HG03139 (cell line): ENCODE measurements around the gene ISLR.

ENCODE experiments used
- ATAC-seq: cut with Tn5 transposase; IDR thresholded peaks from one replicate; pipeline ENCODE4 v1.9.1; 2021; ENCODE audit not compliant: unreplicated experiment

ISLR gene

GRCh38 chr15:74170875-74171578 is 2.5 kb upstream of the ISLR start:
- ATAC-seq, result no peak

- no peak for ATAC-seq
Observed at GRCh38 chr15:74171965-74172541, 1.5 kb upstream of the ISLR start.

GRCh38 chr15:74172701-74173379 is 670 bp upstream of the ISLR start:
- ATAC-seq, result no peak

- no peak for ATAC-seq
Observed at GRCh38 chr15:74174219-74174957, 878 bp downstream of the ISLR start.

- no peak for ATAC-seq
Observed at GRCh38 chr15:74174958-74175253, 1.4 kb downstream of the ISLR start.

GRCh38 chr15:74175271-74176191 is 2.0 kb downstream of the ISLR start:
- no peak for ATAC-seq

GRCh38 chr15:74176262-74177214 is 3.0 kb downstream of the ISLR start:
- ATAC-seq, result no peak

- no peak for ATAC-seq
Observed at GRCh38 chr15:74178326-74179100, 5.0 kb downstream of the ISLR start.

GRCh38 chr15:74179101-74179841 is 5.8 kb downstream of the ISLR start:
- no peak for ATAC-seq

- ATAC-seq, result no peak
Observed at GRCh38 chr15:74179983-74180880, 6.7 kb downstream of the ISLR start.

- ATAC-seq, result no peak
Observed at GRCh38 chr15:74180881-74181602, 7.5 kb downstream of the ISLR start.

GRCh38 chr15:74182131-74182530 is 8.6 kb downstream of the ISLR start:
- ATAC-seq, result no peak

GRCh38 chr15:74184582-74185091 is 11.1 kb downstream of the ISLR start:
- ATAC-seq, result no peak

GRCh38 chr15:74185710-74186348 is 12.3 kb downstream of the ISLR start:
- no peak for ATAC-seq

- no peak for ATAC-seq
Observed at GRCh38 chr15:74188216-74188615, 14.7 kb downstream of the ISLR start.

GRCh38 chr15:74191798-74192197 is 18.3 kb downstream of the ISLR start:
- no peak for ATAC-seq
